GM21390 (cell line): ENCODE measurements around the gene MPRIP.

Source experiments
- ATAC-seq: cut with Tn5 transposase; IDR thresholded peaks from one replicate; pipeline ENCODE4 v1.9.1; 2021; ENCODE audit not compliant: unreplicated experiment

The MPRIP gene

GRCh38 chr17:17141860-17142552 is 99.7 kb downstream of the MPRIP start:
- no peak for ATAC-seq

- no peak for ATAC-seq
Observed at GRCh38 chr17:17142556-17142955, 100.3 kb downstream of the MPRIP start.

- ATAC-seq: no peak
Observed at GRCh38 chr17:17143501-17143900, 101.2 kb downstream of the MPRIP start.

- no peak for ATAC-seq
Observed at GRCh38 chr17:17144061-17144460, 101.8 kb downstream of the MPRIP start.

GRCh38 chr17:17144916-17145665 is 102.8 kb downstream of the MPRIP start:
- no peak for ATAC-seq

- no peak for ATAC-seq
Observed at GRCh38 chr17:17146786-17147406, 104.6 kb downstream of the MPRIP start.

GRCh38 chr17:17147821-17148220 is 105.6 kb downstream of the MPRIP start:
- ATAC-seq: no peak

- ATAC-seq: no peak
Observed at GRCh38 chr17:17149520-17150447, 107.5 kb downstream of the MPRIP start.

- ATAC-seq: no peak
Observed at GRCh38 chr17:17150448-17150800, 108.2 kb downstream of the MPRIP start.

- ATAC-seq: no peak
Observed at GRCh38 chr17:17151055-17151454, 108.8 kb downstream of the MPRIP start.

- ATAC-seq: no peak
Observed at GRCh38 chr17:17151541-17151940, 109.3 kb downstream of the MPRIP start.

GRCh38 chr17:17151962-17152361 is 109.7 kb downstream of the MPRIP start:
- no peak for ATAC-seq

GRCh38 chr17:17152385-17152784 is 110.1 kb downstream of the MPRIP start:
- ATAC-seq: no peak

- no peak for ATAC-seq
Observed at GRCh38 chr17:17153071-17153470, 110.8 kb downstream of the MPRIP start.

- no peak for ATAC-seq
Observed at GRCh38 chr17:17153709-17154108, 111.5 kb downstream of the MPRIP start.

- ATAC-seq: no peak
Observed at GRCh38 chr17:17154556-17154955, 112.3 kb downstream of the MPRIP start.

- ATAC-seq: no peak
Observed at GRCh38 chr17:17154981-17155380, 112.7 kb downstream of the MPRIP start.

GRCh38 chr17:17155568-17155967 is 113.3 kb downstream of the MPRIP start:
- ATAC-seq: no peak

- no peak for ATAC-seq
Observed at GRCh38 chr17:17156107-17156506, 113.8 kb downstream of the MPRIP start.

GRCh38 chr17:17156511-17156910 is 114.3 kb downstream of the MPRIP start:
- no peak for ATAC-seq

- ATAC-seq: no peak
Observed at GRCh38 chr17:17157041-17157440, 114.8 kb downstream of the MPRIP start.
